GM18508 (cell line): ENCODE results near the gene POLD1.
"Not testable (repeated sequence)": the region's sequence is repeated elsewhere in the genome, so short reads cannot be mapped to it uniquely, and the experiment has no call there.

ENCODE experiments used
- ATAC-seq: cut with Tn5 transposase; IDR thresholded peaks from one replicate; pipeline ENCODE4 v1.9.1; 2021; ENCODE audit warnings: moderate number of reproducible peaks; ENCODE audit not compliant: insufficient read depth, unreplicated experiment

The POLD1 gene

GRCh38 chr19:50433201-50434180 is 49.3 kb downstream of the POLD1 start:
- no peak for ATAC-seq

- ATAC-seq: no peak
Observed at GRCh38 chr19:50434525-50434924, 50.4 kb downstream of the POLD1 start.

- no peak for ATAC-seq
Observed at GRCh38 chr19:50435221-50435620, 51.1 kb downstream of the POLD1 start.

- ATAC-seq: no peak
Observed at GRCh38 chr19:50435627-50436026, 51.5 kb downstream of the POLD1 start.

- ATAC-seq: no peak
Observed at GRCh38 chr19:50437862-50438449, 53.8 kb downstream of the POLD1 start.

GRCh38 chr19:50439130-50439529 is 55.0 kb downstream of the POLD1 start:
- ATAC-seq: not testable (repeated sequence)

GRCh38 chr19:50444059-50444458 is 59.9 kb downstream of the POLD1 start:
- ATAC-seq: no peak

- ATAC-seq: no peak
Observed at GRCh38 chr19:50447053-50447452, 62.9 kb downstream of the POLD1 start.

GRCh38 chr19:50447750-50448149 is 63.6 kb downstream of the POLD1 start:
- no peak for ATAC-seq

- ATAC-seq: no peak
Observed at GRCh38 chr19:50449236-50449899, 65.2 kb downstream of the POLD1 start.

GRCh38 chr19:50450369-50451222 is 66.4 kb downstream of the POLD1 start:
- ATAC-seq: no peak

- no peak for ATAC-seq
Observed at GRCh38 chr19:50451223-50451534, 67.0 kb downstream of the POLD1 start.

GRCh38 chr19:50453243-50453642 is 69.1 kb downstream of the POLD1 start:
- no peak for ATAC-seq

- no peak for ATAC-seq
Observed at GRCh38 chr19:50455992-50456391, 71.8 kb downstream of the POLD1 start.

- ATAC-seq: no peak
Observed at GRCh38 chr19:50457300-50457699, 73.2 kb downstream of the POLD1 start.

GRCh38 chr19:50458396-50459066 is 74.4 kb downstream of the POLD1 start:
- ATAC-seq: no peak

- ATAC-seq: no peak
Observed at GRCh38 chr19:50459067-50459456, 74.9 kb downstream of the POLD1 start.

GRCh38 chr19:50459638-50460037 is 75.5 kb downstream of the POLD1 start:
- no peak for ATAC-seq

- no peak for ATAC-seq
Observed at GRCh38 chr19:50460161-50460765, 76.1 kb downstream of the POLD1 start.
